Mucosa of stomach (tissue), 1 donor: ENCODE data around the gene PCSK2.

Experiments used
- H3K27me3 ChIP-seq: one replicate; pipeline ENCODE4 v1.7.0; 2013; ENCODE audit warnings: mild to moderate bottlenecking, low read length; ENCODE audit not compliant: control insufficient read depth, insufficient read depth
- H3K36me3 ChIP-seq: one replicate; pipeline ENCODE4 v1.7.0; 2013; ENCODE audit warnings: low read length; ENCODE audit not compliant: control insufficient read depth, insufficient read depth
- H3K4me1 ChIP-seq: one replicate; pipeline ENCODE4 v1.7.0; 2013; ENCODE audit warnings: mild to moderate bottlenecking, low read length; ENCODE audit not compliant: control insufficient read depth, insufficient read depth
- H3K4me3 ChIP-seq: one replicate; pipeline ENCODE4 v1.7.0; 2013; ENCODE audit warnings: low read length
- H3K9ac ChIP-seq: one replicate; pipeline ENCODE4 v1.7.0; 2013; ENCODE audit warnings: mild to moderate bottlenecking, low read length, moderate library complexity
- H3K9me3 ChIP-seq: one replicate; pipeline ENCODE4 v1.7.0; 2013; ENCODE audit warnings: mild to moderate bottlenecking, low read length, moderate library complexity; ENCODE audit not compliant: control insufficient read depth
- donor health status: Pancreatic carcinoma.

PCSK2 gene

DNA sequence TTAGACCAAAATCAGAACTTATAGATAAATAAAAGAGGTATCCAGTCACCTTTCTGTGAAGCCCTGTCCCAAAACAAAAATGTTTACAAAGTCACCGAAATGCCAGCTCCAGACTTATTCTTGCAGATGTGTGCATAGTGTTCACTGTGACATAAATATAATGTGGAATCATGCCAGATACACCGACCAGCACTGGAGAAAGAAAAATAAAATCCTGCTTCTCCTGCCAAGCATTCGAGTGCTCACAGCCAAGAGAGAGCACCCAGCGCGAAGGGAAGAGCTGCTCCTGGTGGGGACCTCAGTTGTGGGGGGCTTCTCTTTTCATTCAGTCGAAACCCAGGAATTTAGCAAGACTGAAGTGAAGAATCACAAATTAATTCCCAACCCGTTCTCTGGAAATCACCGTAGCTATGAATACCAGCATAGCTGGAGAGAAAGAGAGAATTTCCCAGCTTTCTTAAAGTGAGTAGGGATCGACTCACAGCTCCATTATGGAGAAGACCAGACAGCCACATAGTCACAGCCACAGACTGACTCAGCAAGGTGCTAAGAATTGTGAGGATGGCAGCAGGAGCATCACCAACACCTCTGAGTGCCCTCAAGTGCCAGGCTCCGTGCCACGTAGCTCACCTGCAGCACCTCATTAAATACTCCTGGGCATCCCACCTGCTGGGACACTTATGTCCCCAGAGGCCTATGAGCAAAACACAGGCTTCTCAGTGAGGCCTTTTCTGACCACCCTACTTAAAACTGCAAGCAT is 271.2 kb downstream of the PCSK2 start:
- no peaks in the 10 kb centered on the region for H3K4me1 ChIP-seq
- H3K27me3 ChIP-seq, result no peaks in the 10 kb centered on the region
- no peaks in the 10 kb centered on the region for H3K36me3 ChIP-seq
- no peaks in the 10 kb centered on the region for H3K9me3 ChIP-seq
- H3K4me3 ChIP-seq, result no peak overlapping the region
- H3K9ac ChIP-seq, result no peak overlapping the region

GRCh38 chr20:17498641-17499040 is 271.8 kb downstream of the PCSK2 start:
- no peaks in the 10 kb centered on the region for H3K27me3 ChIP-seq
- H3K4me3 ChIP-seq, result no peak overlapping the region
- H3K9me3 ChIP-seq, result no peaks in the 10 kb centered on the region
- H3K36me3 ChIP-seq, result no peaks in the 10 kb centered on the region
- no peaks in the 10 kb centered on the region for H3K4me1 ChIP-seq
- no peak overlapping the region for H3K9ac ChIP-seq

GRCh38 chr20:17499041-17499440 is 272.2 kb downstream of the PCSK2 start:
- no peak overlapping the region for H3K4me3 ChIP-seq
- no peaks in the 10 kb centered on the region for H3K4me1 ChIP-seq
- no peaks in the 10 kb centered on the region for H3K36me3 ChIP-seq
- no peaks in the 10 kb centered on the region for H3K9me3 ChIP-seq
- no peak overlapping the region for H3K9ac ChIP-seq
- H3K27me3 ChIP-seq, result no peaks in the 10 kb centered on the region

GRCh38 chr20:17500271-17500670 is 273.4 kb downstream of the PCSK2 start:
- no peaks in the 10 kb centered on the region for H3K4me1 ChIP-seq
- H3K4me3 ChIP-seq, result no peak overlapping the region
- no peaks in the 10 kb centered on the region for H3K36me3 ChIP-seq
- H3K27me3 ChIP-seq, result no peaks in the 10 kb centered on the region
- H3K9me3 ChIP-seq, result no peaks in the 10 kb centered on the region
- H3K9ac ChIP-seq, result no peak overlapping the region

GRCh38 chr20:17500826-17501225 is 274.0 kb downstream of the PCSK2 start:
- Histone ChIP-seq H3K36me3 (no peaks in the 10 kb centered on the region), H3K9ac (no peak overlapping the region), H3K4me1 (peaks cover 4% of the 10 kb centered on the region), H3K4me3 (no peak overlapping the region), H3K27me3 (no peaks in the 10 kb centered on the region), H3K9me3 (no peaks in the 10 kb centered on the region)

- H3K27me3 ChIP-seq, result no peaks in the 10 kb centered on the region
- H3K4me3 ChIP-seq, result no peak overlapping the region
- peaks cover 4% of the 10 kb centered on the region for H3K4me1 ChIP-seq
- H3K36me3 ChIP-seq, result no peaks in the 10 kb centered on the region
- no peaks in the 10 kb centered on the region for H3K9me3 ChIP-seq
- no peak overlapping the region for H3K9ac ChIP-seq
Observed at GRCh38 chr20:17501701-17502100, 274.9 kb downstream of the PCSK2 start.

DNA sequence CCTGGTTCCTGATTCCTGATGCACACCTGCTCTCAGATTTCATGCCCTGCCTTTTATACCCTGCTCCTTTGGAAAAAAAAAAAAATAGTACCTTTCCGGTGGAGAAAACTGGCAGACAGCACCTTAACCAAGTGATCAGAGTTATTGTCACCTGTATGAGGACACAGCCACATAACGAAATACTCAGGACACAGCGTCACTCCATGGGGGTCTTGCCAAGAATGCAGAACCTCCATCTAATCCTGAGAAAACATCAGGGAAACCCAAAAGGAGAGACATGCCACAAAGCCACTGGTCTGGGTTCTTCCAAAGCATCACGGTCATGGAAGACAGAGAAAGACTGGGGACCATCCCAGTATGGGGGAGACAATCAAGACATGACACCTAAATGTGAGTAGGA is 275.3 kb downstream of the PCSK2 start:
- H3K9ac ChIP-seq, result no peak overlapping the region
- H3K36me3 ChIP-seq, result no peaks in the 10 kb centered on the region
- no peaks in the 10 kb centered on the region for H3K27me3 ChIP-seq
- peaks cover 4% of the 10 kb centered on the region for H3K4me1 ChIP-seq
- H3K9me3 ChIP-seq, result no peaks in the 10 kb centered on the region
- H3K4me3 ChIP-seq, result no peak overlapping the region

GRCh38 chr20:17503301-17504065 is 276.6 kb downstream of the PCSK2 start:
- no peak overlapping the region for H3K4me3 ChIP-seq
- H3K9ac ChIP-seq, result no peak overlapping the region
- H3K36me3 ChIP-seq, result no peaks in the 10 kb centered on the region
- no peaks in the 10 kb centered on the region for H3K27me3 ChIP-seq
- H3K4me1 ChIP-seq, result peaks cover 4% of the 10 kb centered on the region
- no peaks in the 10 kb centered on the region for H3K9me3 ChIP-seq

GRCh38 chr20:17504066-17504897 is 277.4 kb downstream of the PCSK2 start:
- Histone ChIP-seq H3K9ac (no peak overlapping the region), H3K4me1 (peaks cover 4% of the 10 kb centered on the region), H3K9me3 (no peaks in the 10 kb centered on the region), H3K27me3 (no peaks in the 10 kb centered on the region), H3K36me3 (no peaks in the 10 kb centered on the region), H3K4me3 (no peak overlapping the region)

DNA sequence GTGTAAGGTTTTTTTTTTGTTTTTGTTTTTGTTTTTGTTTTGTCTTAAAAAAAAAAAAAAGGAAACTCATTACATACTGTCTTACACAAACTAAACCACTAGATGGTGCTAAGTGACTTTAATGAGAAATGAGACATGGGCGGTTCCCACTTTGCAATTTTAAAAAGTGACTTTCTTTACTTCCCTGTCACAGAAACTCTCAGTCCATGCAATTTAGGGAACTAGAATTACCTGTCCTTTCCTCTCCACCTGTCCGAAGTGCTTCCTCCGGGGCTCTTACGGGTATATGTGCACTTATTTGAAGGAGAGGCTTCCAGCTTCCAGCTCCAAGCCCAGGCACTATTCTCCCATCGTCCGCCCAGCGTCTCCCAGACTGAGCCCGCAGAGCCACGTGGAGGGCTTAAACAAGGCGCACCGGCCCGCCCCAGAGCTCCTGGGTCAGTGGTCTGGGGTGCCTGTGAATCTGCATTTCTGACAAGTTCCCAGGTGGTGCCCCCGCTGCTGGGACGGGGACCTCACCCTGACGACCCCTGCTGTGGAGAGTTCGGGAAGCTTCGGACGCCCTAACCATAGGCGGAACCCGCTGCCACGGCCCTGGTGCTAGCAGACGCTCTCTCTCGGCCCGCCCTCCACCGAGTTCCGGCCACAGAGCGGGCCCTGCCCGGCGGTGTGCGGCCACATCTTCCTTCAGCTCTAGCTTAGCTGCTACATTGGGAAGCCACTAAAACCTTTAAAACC is 278.2 kb downstream of the PCSK2 start:
- Histone ChIP-seq H3K36me3 (no peaks in the 10 kb centered on the region), H3K4me3 (peak overlapping the region; percentile 60), H3K4me1 (peaks cover 4% of the 10 kb centered on the region), H3K9me3 (no peaks in the 10 kb centered on the region), H3K9ac (peak overlapping the region; percentile 45), H3K27me3 (no peaks in the 10 kb centered on the region)

GRCh38 chr20:17505636-17506517 is 279.0 kb downstream of the PCSK2 start:
- no peaks in the 10 kb centered on the region for H3K27me3 ChIP-seq
- H3K4me3 ChIP-seq, result no peak overlapping the region
- peak overlapping the region; percentile 45 for H3K9ac ChIP-seq
- peaks cover 4% of the 10 kb centered on the region for H3K4me1 ChIP-seq
- no peaks in the 10 kb centered on the region for H3K9me3 ChIP-seq
- H3K36me3 ChIP-seq, result no peaks in the 10 kb centered on the region
